ENCODE measurements around the gene UAP1.

DNA sequence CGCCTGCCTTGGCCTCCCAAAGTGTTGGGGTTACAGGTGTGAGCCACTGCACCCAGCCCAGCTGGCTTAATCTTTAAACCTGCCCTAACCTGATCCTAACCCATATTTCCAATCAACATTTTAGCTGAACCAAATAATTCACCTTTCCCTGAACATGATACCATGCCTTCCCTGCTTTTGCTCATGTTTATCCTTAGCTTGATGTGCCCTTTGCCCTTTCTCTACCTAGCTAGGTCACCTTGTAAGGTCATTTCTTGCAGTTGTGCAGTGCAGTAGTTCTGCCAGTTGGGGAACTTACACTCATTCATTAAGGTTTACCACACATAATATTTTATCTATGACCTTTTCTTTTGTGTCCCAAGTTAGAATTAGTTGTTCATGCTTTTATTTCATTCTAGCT lies 5.3 kb downstream of the UAP1 start:
- TF ChIP-seq CTCF (conservative IDR thresholded peaks at IDR 0.05) (no peak; the same call in 1 of the 2 replicates), ZFX (IDR thresholded peaks at IDR 0.05) (no peak)
